ENCODE measurements around the gene AMPD3.

The AMPD3 gene

GRCh38 chr11:10460611-10461275, 5.7 kb downstream of the AMPD3 start:
- DNase-seq (ENCODE audit: low read depth in 4 of 4, low spot score in 1 of 4) = no peak

GRCh38 chr11:10461276-10461790, 6.3 kb downstream of the AMPD3 start:
- DNase-seq (ENCODE audit: low read depth in 4 of 4, low spot score in 1 of 4) = no peak

- DNase-seq (ENCODE audit: low read depth in 4 of 4, low spot score in 1 of 4) = no peak
Observed at GRCh38 chr11:10462746-10463300, 7.8 kb downstream of the AMPD3 start.

- DNase-seq (ENCODE audit: low read depth in 4 of 4, low spot score in 1 of 4) = no peak
Observed at GRCh38 chr11:10473371-10473770, 18.3 kb downstream of the AMPD3 start.

GRCh38 chr11:10474551-10474950, 19.5 kb downstream of the AMPD3 start:
- DNase-seq (ENCODE audit: low read depth in 4 of 4, low spot score in 1 of 4) = no peak

- DNase-seq (ENCODE audit: low read depth in 4 of 4, low spot score in 1 of 4) = no peak
Observed at GRCh38 chr11:10476342-10476741, 21.3 kb downstream of the AMPD3 start.

- DNase-seq (ENCODE audit: low read depth in 4 of 4, low spot score in 1 of 4) = no peak
Observed at GRCh38 chr11:10476927-10477689, 22.0 kb downstream of the AMPD3 start.

- no peak for DNase-seq (ENCODE audit: low read depth in 4 of 4, low spot score in 1 of 4)
Observed at GRCh38 chr11:10477690-10478046, 22.6 kb downstream of the AMPD3 start.

GRCh38 chr11:10478066-10478465, 23.0 kb downstream of the AMPD3 start:
- DNase-seq (ENCODE audit: low read depth in 4 of 4, low spot score in 1 of 4) = no peak

- no peak for DNase-seq (ENCODE audit: low read depth in 4 of 4, low spot score in 1 of 4)
Observed at GRCh38 chr11:10478574-10479550, 23.8 kb downstream of the AMPD3 start.

GRCh38 chr11:10480026-10480425, 25.0 kb downstream of the AMPD3 start:
- no peak for DNase-seq (ENCODE audit: low read depth in 4 of 4, low spot score in 1 of 4)

GRCh38 chr11:10480760-10481159, 25.7 kb downstream of the AMPD3 start:
- DNase-seq (ENCODE audit: low read depth in 4 of 4, low spot score in 1 of 4) = no peak

GRCh38 chr11:10481560-10482349, 26.7 kb downstream of the AMPD3 start:
- DNase-seq (ENCODE audit: low read depth in 4 of 4, low spot score in 1 of 4) = no peak

- no peak for DNase-seq (ENCODE audit: low read depth in 4 of 4, low spot score in 1 of 4)
Observed at GRCh38 chr11:10483174-10483573, 28.1 kb downstream of the AMPD3 start.

GRCh38 chr11:10483584-10483983, 28.5 kb downstream of the AMPD3 start:
- no peak for DNase-seq (ENCODE audit: low read depth in 4 of 4, low spot score in 1 of 4)

GRCh38 chr11:10484461-10485180, 29.6 kb downstream of the AMPD3 start:
- DNase-seq (ENCODE audit: low read depth in 4 of 4, low spot score in 1 of 4) = no peak

GRCh38 chr11:10485646-10486045, 30.6 kb downstream of the AMPD3 start:
- no peak for DNase-seq (ENCODE audit: low read depth in 4 of 4, low spot score in 1 of 4)

GRCh38 chr11:10486161-10486840, 31.2 kb downstream of the AMPD3 start:
- no peak for DNase-seq (ENCODE audit: low read depth in 4 of 4, low spot score in 1 of 4)

GRCh38 chr11:10487002-10487647, 32.1 kb downstream of the AMPD3 start:
- no peak for DNase-seq (ENCODE audit: low read depth in 4 of 4, low spot score in 1 of 4)

Data from stimulated activated CD4-positive, alpha-beta T cell treated with anti-CD3 and anti-CD28 coated beads, Interleukin-1b, Interleukin-23, amount 100 ng/mL, for 24 hours (primary cell).